Posterior cingulate gyrus (tissue), 11 donors: Measurements from ENCODE around the gene RBM20.
"Not testable (repeated sequence)": the region's sequence is repeated elsewhere in the genome, so short reads cannot be mapped to it uniquely, and the experiment has no call there.

ENCODE experiments used
- DNase-seq, 10 donors: peaks; one replicate each; pipeline versions ENCODE4 v3.0.0 to v3.0.0-alpha.2; 2020 to 2021; ENCODE audit warnings: mixed read lengths in 3 of 10
- intact Hi-C: fragments of 100-400 bp; cut with DNase I; formaldehyde crosslinking; loops from one replicate; pipeline ENCODE4 v1.15.1; 2023

RBM20 gene

GRCh38 chr10:110698340-110698739 lies 54.2 kb downstream of the RBM20 start:
- DNase-seq = no peak
- intact Hi-C loops = no loop called here

GRCh38 chr10:110698782-110699201 lies 54.7 kb downstream of the RBM20 start:
- no peak for DNase-seq
- intact Hi-C loops = no loop called here

GRCh38 chr10:110699859-110700468 lies 55.8 kb downstream of the RBM20 start:
- no peak for DNase-seq
- intact Hi-C loops = no loop called here

GRCh38 chr10:110700947-110701616 lies 56.9 kb downstream of the RBM20 start:
- intact Hi-C loops = no loop called here
- DNase-seq = no peak

- DNase-seq = no peak
- intact Hi-C loops = no loop called here
Measured at GRCh38 chr10:110701617-110701971, 57.5 kb downstream of the RBM20 start.

GRCh38 chr10:110704070-110704469 lies 59.9 kb downstream of the RBM20 start:
- intact Hi-C loops = no loop called here
- no peak for DNase-seq

GRCh38 chr10:110704906-110705476 lies 60.9 kb downstream of the RBM20 start:
- DNase-seq = no peak
- intact Hi-C loops = no loop called here

- intact Hi-C loops, DNase-seq: not testable (repeated sequence)
Measured at GRCh38 chr10:110705596-110705995, 61.5 kb downstream of the RBM20 start.

GRCh38 chr10:110706690-110707098 lies 62.6 kb downstream of the RBM20 start:
- no peak for DNase-seq
- intact Hi-C loops = no loop called here

- DNase-seq = no peak
Measured at GRCh38 chr10:110708776-110709443, 64.8 kb downstream of the RBM20 start.

GRCh38 chr10:110709444-110709828 lies 65.3 kb downstream of the RBM20 start:
- intact Hi-C loops = no loop called here
- DNase-seq = no peak

More at GRCh38 chr10:110708776-110709443, 64.8 kb downstream of the RBM20 start:
- intact Hi-C loops = no loop called here

- intact Hi-C loops = no loop called here
- no peak for DNase-seq
Measured at GRCh38 chr10:110709964-110710587, 65.9 kb downstream of the RBM20 start.

GRCh38 chr10:110710621-110711020 lies 66.5 kb downstream of the RBM20 start:
- intact Hi-C loops = no loop called here
- no peak for DNase-seq

GRCh38 chr10:110711382-110711781 lies 67.2 kb downstream of the RBM20 start:
- no peak for DNase-seq
- intact Hi-C loops = no loop called here

- no peak for DNase-seq
- intact Hi-C loops = no loop called here
Measured at GRCh38 chr10:110714356-110714755, 70.2 kb downstream of the RBM20 start.

GRCh38 chr10:110717781-110718589 lies 73.8 kb downstream of the RBM20 start:
- intact Hi-C loops = no loop called here
- peak in 1 of 10 donors; percentile 8 for DNase-seq

- intact Hi-C loops = no loop called here
Measured at GRCh38 chr10:110721406-110722038, 77.4 kb downstream of the RBM20 start.

GRCh38 chr10:110723224-110723891 lies 79.2 kb downstream of the RBM20 start:
- intact Hi-C loops = no loop called here
- DNase-seq = no peak

More at GRCh38 chr10:110721406-110722038, 77.4 kb downstream of the RBM20 start:
- DNase-seq = no peak
